Esophagus squamous epithelium (tissue), 4 donors: ENCODE data around the gene SMC4.

Source experiments
- CTCF ChIP-seq, 6 experiments: fragments of 450-650 bp in 4 of 6; fragments of 200-600 bp in 2 of 6; sonication (generic) in 2 of 6; IDR thresholded peaks; one replicate each; pipeline ENCODE4 v1.5.1; 2016 to 2019; ENCODE audit warnings: antibody characterized with exemption in 6 of 6, mild to moderate bottlenecking in 4 of 6, moderate library complexity in 4 of 6
- POLR2A ChIP-seq, 4 donors: fragments of 450-650 bp; IDR thresholded peaks; one replicate each; pipeline ENCODE4 v1.6.1; 2017; ENCODE audit warnings: antibody characterized with exemption in 4 of 4, mild to moderate bottlenecking in 4 of 4, moderate library complexity in 3 of 4

- TF ChIP-seq CTCF (IDR thresholded peaks at IDR 0.05) (no peak), POLR2A (IDR thresholded peaks at IDR 0.05) (no peak)
These were observed 72.4 kb downstream of the SMC4 start for GRCh38 chr3:160471892-160472291.
